Common myeloid progenitor, CD34-positive (primary cell): ENCODE data around the gene ZCCHC14.

Source experiments
- CTCF ChIA-PET: fragments of 350-600 bp; sonication (Branson Sonifier 250); formaldehyde crosslinking; loops from one replicate; lab custom pipeline; 2021; ENCODE audit warnings: antibody characterized with exemption; lab: Charles Lee
- POLR2A ChIA-PET: fragments of 350-600 bp; sonication (Branson Sonifier 250); formaldehyde crosslinking; loops from one replicate; lab custom pipeline; 2021; ENCODE audit warnings: antibody characterized with exemption; lab: Charles Lee
- DNase-seq, 3 donors: peaks; one replicate each; pipeline versions ENCODE4 v3.0.0 to v3.0.0-alpha.2; 2013
- H3K27ac ChIP-seq, 2 experiments: 1 replicate in 1 of 2; 2 replicates in 1 of 2; pipeline ENCODE4 v1.7.0; 2013; ENCODE audit warnings: inconsistent platforms in 2 of 2, low read length in 2 of 2, mild to moderate bottlenecking in 2 of 2, low read depth in 1 of 2, moderate library complexity in 1 of 2; ENCODE audit not compliant: severe bottlenecking in 2 of 2, insufficient read depth in 1 of 2, poor library complexity in 1 of 2
- H3K27me3 ChIP-seq, 5 experiments: replicated peaks in 2 of 5; 1 replicate in 3 of 5; 2 replicates in 2 of 5; pipeline versions ENCODE4 v1.6.1 to v1.7.0; 2013; ENCODE audit warnings: low read length in 4 of 5, mild to moderate bottlenecking in 2 of 5, moderate library complexity in 2 of 5, inconsistent platforms in 1 of 5; ENCODE audit not compliant: insufficient read depth in 5 of 5, control insufficient read depth in 4 of 5
- H3K36me3 ChIP-seq, 4 experiments: 1 replicate in 2 of 4; 2 replicates in 2 of 4; pipeline versions ENCODE4 v1.6.1 to v1.7.0; 2013; ENCODE audit warnings: low read length in 3 of 4, control low read depth in 1 of 4, mild to moderate bottlenecking in 1 of 4; ENCODE audit not compliant: control insufficient read depth in 4 of 4, insufficient read depth in 4 of 4
- H3K4me1 ChIP-seq, 4 experiments: 1 replicate in 3 of 4; 2 replicates in 1 of 4; pipeline versions ENCODE4 v1.6.1 to v1.7.1; 2013; ENCODE audit warnings: low read length in 3 of 4, mild to moderate bottlenecking in 3 of 4, control low read depth in 1 of 4, inconsistent platforms in 1 of 4, moderate library complexity in 1 of 4; ENCODE audit not compliant: control insufficient read depth in 4 of 4, insufficient read depth in 4 of 4; ENCODE audit errors: control extremely low read depth in 1 of 4
- H3K4me3 ChIP-seq, 7 experiments: 1 replicate in 4 of 7; 2 replicates in 3 of 7; pipeline versions ENCODE4 v1.5.1 to v1.7.0; 2013; ENCODE audit warnings: mild to moderate bottlenecking in 7 of 7, low read length in 6 of 7, moderate library complexity in 6 of 7, inconsistent platforms in 2 of 7, low read depth in 2 of 7, control low read depth in 1 of 7; ENCODE audit not compliant: insufficient read depth in 4 of 7, control insufficient read depth in 1 of 7; ENCODE audit errors: extremely low read depth in 1 of 7
- H3K9me3 ChIP-seq, 5 experiments: 1 replicate in 4 of 5; 2 replicates in 1 of 5; pipeline versions ENCODE4 v1.6.1 to v1.7.1; 2013; ENCODE audit warnings: low read length in 4 of 5, mild to moderate bottlenecking in 2 of 5, inconsistent platforms in 1 of 5, low read depth in 1 of 5, moderate library complexity in 1 of 5; ENCODE audit not compliant: control insufficient read depth in 4 of 5, insufficient read depth in 2 of 5; ENCODE audit errors: control extremely low read depth in 1 of 5
- WGBS: methylation state at CpG from one replicate; pipeline ENCODE4 v1.1.5; 2013; ENCODE audit not compliant: insufficient coverage; 5-methylcytosine and 5-hydroxymethylcytosine counted together

Gene ZCCHC14

GRCh38 chr16:87424266-87424665, 68.6 kb downstream of the ZCCHC14 start:
- POLR2A ChIA-PET = no interaction called here
- DNase-seq = no peak
- peaks cover 3 to 11% (median 6%) of the 10 kb centered on the region in 4 experiments for H3K4me1 ChIP-seq
- 96% methylated on average over 9 of the region's 12 CpGs for WGBS
- H3K27me3 ChIP-seq = no peaks in the 10 kb centered on the region
- CTCF ChIA-PET = interaction anchor here (0.8 to 2.2 kb wide), 3 partner anchors 9 to 212 kb away, joined by 3 to 4 read pairs (median 3); no protein-coding TSS in a partner anchor
- H3K36me3 ChIP-seq = peaks cover 4 to 40% (median 23%) of the 10 kb centered on the region in 4 experiments
- H3K9me3 ChIP-seq = no peaks in the 10 kb centered on the region
- no peak overlapping the region for H3K4me3 ChIP-seq
- H3K27ac ChIP-seq = no peak overlapping the region

GRCh38 chr16:87423429-87423828, 69.4 kb downstream of the ZCCHC14 start:
- H3K27ac ChIP-seq = no peak overlapping the region
- H3K9me3 ChIP-seq = no peaks in the 10 kb centered on the region
- peaks cover 0 to 3% (median under 1%) of the 10 kb centered on the region in 4 experiments for H3K4me1 ChIP-seq
- ChIA-PET CTCF (interaction anchor here (0.6 to 2.2 kb wide), 3 partner anchors 10 to 1173 kb away, joined by 3 to 4 read pairs (median 3); no protein-coding TSS in a partner anchor), POLR2A (no interaction called here)
- H3K4me3 ChIP-seq = no peak overlapping the region
- no peaks in the 10 kb centered on the region for H3K27me3 ChIP-seq
- no peak for DNase-seq
- WGBS = 98% methylated on average over 13 of the region's 15 CpGs
- H3K36me3 ChIP-seq = peaks cover 4 to 40% (median 21%) of the 10 kb centered on the region in 4 experiments

- 100% methylated on average over 10 of the region's 11 CpGs for WGBS
- Histone ChIP-seq H3K27me3 (no peaks in the 10 kb centered on the region), H3K27ac (no peak overlapping the region), H3K4me1 (no peaks in the 10 kb centered on the region), H3K36me3 (peaks cover 4 to 48% (median 27%) of the 10 kb centered on the region in 4 experiments), H3K4me3 (no peak overlapping the region), H3K9me3 (no peaks in the 10 kb centered on the region)
- CTCF ChIA-PET = interaction anchor here (0.7 kb wide), 1 partner anchor 336 kb away, joined by 3 read pairs; no protein-coding TSS in a partner anchor
- no peak for DNase-seq
- POLR2A ChIA-PET = no interaction called here
These were observed 70.7 kb downstream of the ZCCHC14 start for GRCh38 chr16:87422106-87422505.

- POLR2A ChIA-PET = no interaction called here
- CTCF ChIA-PET = interaction anchor here (0.7 to 0.9 kb wide), 2 partner anchors 14 to 335 kb away, joined by 3 read pairs; no protein-coding TSS in a partner anchor
- peaks cover 4 to 52% (median 28%) of the 10 kb centered on the region in 4 experiments for H3K36me3 ChIP-seq
- H3K4me3 ChIP-seq = no peak overlapping the region
- no peaks in the 10 kb centered on the region for H3K4me1 ChIP-seq
- DNase-seq = no peak
- no peaks in the 10 kb centered on the region for H3K27me3 ChIP-seq
- H3K27ac ChIP-seq = no peak overlapping the region
- H3K9me3 ChIP-seq = no peaks in the 10 kb centered on the region
- WGBS = 97% methylated on average over 20 of the region's 25 CpGs
These were observed 71.6 kb downstream of the ZCCHC14 start for GRCh38 chr16:87421003-87421912.

GRCh38 chr16:87420026-87421002, 72.5 kb downstream of the ZCCHC14 start:
- 95% methylated on average over 24 of the region's 25 CpGs for WGBS

GRCh38 chr16:87418644-87419043, 74.2 kb downstream of the ZCCHC14 start:
- H3K9me3 ChIP-seq = no peaks in the 10 kb centered on the region
- H3K4me3 ChIP-seq = no peak overlapping the region
- WGBS = 100% methylated on average over 1 of the region's 6 CpGs
- ChIA-PET CTCF (interaction anchor here (0.8 to 1.2 kb wide), 3 partner anchors 140 to 350 kb away, joined by 3 read pairs; no protein-coding TSS in a partner anchor), POLR2A (no interaction called here)
- no peak overlapping the region for H3K27ac ChIP-seq
- no peak for DNase-seq
- no peaks in the 10 kb centered on the region for H3K4me1 ChIP-seq
- peaks cover 4 to 61% (median 36%) of the 10 kb centered on the region in 4 experiments for H3K36me3 ChIP-seq
- no peaks in the 10 kb centered on the region for H3K27me3 ChIP-seq

More at GRCh38 chr16:87420026-87421002, 72.5 kb downstream of the ZCCHC14 start:
- H3K36me3 ChIP-seq = peaks cover 4 to 58% (median 32%) of the 10 kb centered on the region in 4 experiments
- no peak overlapping the region for H3K4me3 ChIP-seq
- POLR2A ChIA-PET = no interaction called here
- H3K4me1 ChIP-seq = no peaks in the 10 kb centered on the region
- CTCF ChIA-PET = interaction anchor here (0.9 kb wide), 1 partner anchor 15 kb away, joined by 3 read pairs; no protein-coding TSS in a partner anchor
- H3K9me3 ChIP-seq = no peaks in the 10 kb centered on the region
- no peaks in the 10 kb centered on the region for H3K27me3 ChIP-seq
- no peak overlapping the region for H3K27ac ChIP-seq
- DNase-seq = no peak
